ENCODE measurements around the gene MICAL2.

The MICAL2 gene

DNA sequence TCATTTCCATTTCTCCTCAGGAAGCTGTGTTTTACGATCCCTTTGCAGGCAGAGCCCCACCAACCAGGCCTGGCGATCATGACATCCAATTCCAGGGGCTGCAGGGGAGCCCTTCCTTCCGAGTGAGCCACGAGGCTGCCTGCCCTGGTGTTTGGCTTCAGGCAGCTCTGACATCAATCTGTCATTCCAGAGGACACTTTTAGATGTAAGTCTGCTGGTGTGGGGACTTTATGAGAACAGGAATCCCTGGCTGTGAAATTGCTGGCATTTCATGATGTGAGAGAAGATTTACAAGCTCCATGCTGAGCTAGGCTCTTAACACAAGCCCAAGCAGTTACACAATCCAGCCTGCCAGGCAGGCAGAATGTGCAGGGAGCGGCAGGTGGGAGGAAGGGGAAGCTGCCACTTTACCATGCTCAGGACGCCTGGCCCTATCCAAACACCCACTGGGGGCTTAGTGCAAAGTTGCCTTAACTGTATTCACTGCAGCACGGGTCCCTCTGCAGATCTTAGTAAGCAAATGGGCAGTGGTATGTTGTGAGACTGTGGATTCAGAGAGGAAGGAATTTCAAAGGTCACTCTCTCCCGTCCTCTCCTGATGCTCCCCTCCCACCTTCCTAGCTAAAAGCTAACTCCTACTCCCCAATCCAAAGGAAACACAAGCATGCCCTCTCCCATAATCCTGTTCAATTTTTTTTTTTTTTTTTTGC, 43.4 kb upstream of the MICAL2 start:
- TF ChIP-seq, protein P1, sequence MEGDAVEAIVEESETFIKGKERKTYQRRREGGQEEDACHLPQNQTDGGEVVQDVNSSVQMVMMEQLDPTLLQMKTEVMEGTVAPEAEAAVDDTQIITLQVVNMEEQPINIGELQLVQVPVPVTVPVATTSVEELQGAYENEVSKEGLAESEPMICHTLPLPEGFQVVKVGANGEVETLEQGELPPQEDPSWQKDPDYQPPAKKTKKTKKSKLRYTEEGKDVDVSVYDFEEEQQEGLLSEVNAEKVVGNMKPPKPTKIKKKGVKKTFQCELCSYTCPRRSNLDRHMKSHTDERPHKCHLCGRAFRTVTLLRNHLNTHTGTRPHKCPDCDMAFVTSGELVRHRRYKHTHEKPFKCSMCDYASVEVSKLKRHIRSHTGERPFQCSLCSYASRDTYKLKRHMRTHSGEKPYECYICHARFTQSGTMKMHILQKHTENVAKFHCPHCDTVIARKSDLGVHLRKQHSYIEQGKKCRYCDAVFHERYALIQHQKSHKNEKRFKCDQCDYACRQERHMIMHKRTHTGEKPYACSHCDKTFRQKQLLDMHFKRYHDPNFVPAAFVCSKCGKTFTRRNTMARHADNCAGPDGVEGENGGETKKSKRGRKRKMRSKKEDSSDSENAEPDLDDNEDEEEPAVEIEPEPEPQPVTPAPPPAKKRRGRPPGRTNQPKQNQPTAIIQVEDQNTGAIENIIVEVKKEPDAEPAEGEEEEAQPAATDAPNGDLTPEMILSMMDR (IDR thresholded peaks at IDR 0.05; ENCODE audit: low read depth, low read length, missing control alignments), result no peak
- no peak overlapping the region for H3K4me3 ChIP-seq (ENCODE audit: low read depth, low read length)
- no peak for DNase-seq (ENCODE audit: low read depth)

DNA sequence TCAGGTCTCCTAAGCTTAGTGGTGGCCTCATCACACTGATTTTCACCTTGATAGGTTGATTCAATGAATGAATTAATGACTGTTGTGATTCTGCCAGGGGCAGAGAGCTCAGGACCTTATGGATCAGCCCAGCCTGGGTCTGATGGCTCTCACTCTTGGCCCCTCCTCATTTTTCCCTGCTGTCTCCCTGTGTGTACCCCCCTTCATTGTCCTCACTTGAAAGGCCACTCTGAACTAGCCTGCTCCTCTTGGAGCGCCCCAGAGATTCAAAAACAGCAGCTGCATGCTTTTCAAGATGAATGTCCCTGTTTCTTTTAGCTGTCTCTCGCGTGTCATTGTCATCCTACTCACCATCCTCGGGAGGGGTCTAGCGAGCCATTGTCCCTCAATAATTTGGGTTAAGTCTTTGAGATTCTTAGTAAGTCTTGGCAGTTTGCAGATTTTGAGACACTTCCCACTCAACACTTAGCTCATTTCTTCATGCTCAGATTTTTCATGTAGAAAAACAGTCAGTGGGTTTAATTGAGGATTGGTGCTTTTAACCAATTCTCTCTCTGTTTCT, 42.5 kb upstream of the MICAL2 start:
- TF ChIP-seq, protein P1 (IDR thresholded peaks at IDR 0.05; ENCODE audit: low read depth, low read length, missing control alignments), result no peak
- no peak for DNase-seq (ENCODE audit: low read depth)
- H3K4me3 ChIP-seq (ENCODE audit: low read depth, low read length), result no peak overlapping the region

DNA sequence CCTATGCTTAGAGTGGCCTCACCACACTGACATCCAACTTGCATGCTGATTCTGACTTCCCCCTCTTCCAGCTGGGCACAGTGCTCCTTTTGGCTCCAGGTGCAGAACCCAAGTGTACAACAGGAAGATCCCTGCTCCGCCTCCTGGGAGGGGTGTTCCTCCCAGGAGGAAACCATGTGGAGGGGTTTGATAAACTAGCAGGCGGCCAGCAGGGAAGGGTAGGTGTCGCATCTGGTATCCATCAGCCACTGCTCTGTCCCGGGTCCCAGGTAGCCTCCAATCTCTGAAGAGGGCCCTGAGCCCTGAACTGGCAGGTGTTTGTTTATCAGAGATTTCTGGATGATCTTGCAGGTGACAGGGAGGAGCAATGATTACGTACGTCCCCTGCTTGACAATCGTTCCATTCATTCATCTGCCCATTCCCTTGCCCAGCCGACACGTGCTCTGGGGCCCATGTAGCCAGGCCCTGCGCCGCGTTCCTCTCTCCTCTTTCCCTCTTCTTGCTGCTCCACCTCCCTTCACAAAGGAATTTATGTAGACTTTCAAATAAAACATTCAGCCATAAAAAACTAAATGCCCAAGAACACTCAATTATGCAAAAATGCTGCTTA, 41.2 kb upstream of the MICAL2 start:
- H3K4me3 ChIP-seq (ENCODE audit: low read depth, low read length), result no peak overlapping the region
- TF ChIP-seq, protein P1 (IDR thresholded peaks at IDR 0.05; ENCODE audit: low read depth, low read length, missing control alignments), result no peak
- DNase-seq (ENCODE audit: low read depth), result no peak

DNA sequence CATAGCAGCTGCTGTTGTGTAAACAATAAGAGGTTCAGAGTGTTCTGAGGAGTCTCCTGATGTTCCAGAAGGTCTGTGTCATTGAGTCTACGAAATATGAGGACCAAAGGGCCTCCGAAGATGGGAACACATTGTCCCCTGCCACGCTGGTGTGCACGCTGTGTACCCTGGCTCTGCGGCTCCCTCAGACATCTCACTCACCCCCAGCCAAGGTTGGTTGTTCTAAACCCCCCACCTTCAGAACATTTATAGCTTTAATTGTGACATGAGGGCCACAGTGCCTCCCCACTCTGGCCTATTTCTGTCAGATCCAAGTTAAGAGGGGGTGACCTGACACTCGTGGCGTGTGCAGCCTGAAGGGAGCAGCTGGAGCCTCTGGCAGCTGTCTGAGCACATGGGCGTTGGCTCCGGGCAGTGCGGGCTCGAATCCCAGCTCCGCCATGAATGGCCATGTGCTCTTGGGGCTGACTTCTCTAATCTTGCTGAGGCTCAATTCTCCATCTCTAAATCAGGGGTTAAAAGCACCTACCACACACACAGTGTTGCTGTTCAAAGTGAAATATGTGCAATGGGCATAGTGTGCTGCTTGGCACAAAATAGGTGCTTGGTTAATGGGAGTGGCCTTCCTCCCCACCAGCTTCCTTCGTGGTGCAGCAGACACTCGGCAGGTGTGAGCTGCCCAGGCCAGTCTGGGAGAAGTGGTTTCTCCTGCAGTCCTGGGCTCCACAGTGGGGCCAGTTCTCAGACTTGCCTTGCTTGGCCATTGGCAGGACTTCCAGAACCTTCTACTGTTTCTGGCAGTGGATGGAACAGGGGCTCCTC, 39.7 kb upstream of the MICAL2 start:
- no peak for DNase-seq (ENCODE audit: low read depth)
- TF ChIP-seq, protein P1 (IDR thresholded peaks at IDR 0.05; ENCODE audit: low read depth, low read length, missing control alignments), result no peak

DNA sequence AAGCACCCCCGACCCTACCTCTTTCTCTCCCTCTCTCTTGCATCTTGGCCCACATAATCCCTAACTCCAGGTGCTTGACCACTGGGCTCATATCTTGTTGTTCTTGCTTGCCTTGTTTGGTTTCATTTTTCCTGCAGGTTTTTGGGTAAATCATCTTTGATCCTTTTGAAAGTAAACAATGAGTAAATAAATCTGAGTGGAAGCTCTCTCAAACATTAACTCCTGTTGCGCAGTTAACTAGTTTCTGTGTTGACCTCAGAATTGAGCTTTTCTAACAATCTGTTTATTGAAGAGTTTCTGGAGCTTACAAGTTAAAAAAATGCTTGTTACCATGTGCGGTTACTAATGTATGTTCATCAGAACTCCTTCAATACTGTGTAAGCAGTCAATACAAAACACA, 38.8 kb upstream of the MICAL2 start:
- TF ChIP-seq, protein P1 (IDR thresholded peaks at IDR 0.05; ENCODE audit: low read depth, low read length, missing control alignments), result no peak
- DNase-seq (ENCODE audit: low read depth), result no peak
- no peak overlapping the region for H3K4me3 ChIP-seq (ENCODE audit: low read depth, low read length)

More for the DNA sequence above, 39.7 kb upstream of the MICAL2 start:
- H3K4me3 ChIP-seq (ENCODE audit: low read depth, low read length), result no peak overlapping the region

DNA sequence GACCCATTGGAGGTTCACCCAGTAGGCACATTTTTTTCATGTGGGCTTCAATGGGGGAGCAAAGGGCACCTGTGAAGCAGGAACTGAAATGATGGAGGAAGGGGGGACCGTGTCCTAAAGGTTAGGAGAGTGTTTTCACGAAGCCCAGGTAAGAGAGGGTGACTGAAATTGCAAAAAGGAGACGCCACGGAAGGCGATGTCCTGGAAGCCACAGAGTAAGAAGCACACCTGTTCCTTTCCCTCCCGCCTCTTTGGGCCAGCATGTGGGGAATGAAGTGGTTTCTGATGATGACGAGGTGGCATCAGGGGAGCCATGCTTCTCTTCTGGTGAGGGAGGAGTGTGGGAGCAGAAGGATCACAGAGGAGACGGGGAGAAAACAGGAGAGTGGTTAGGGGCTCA, 37.0 kb upstream of the MICAL2 start:
- TF ChIP-seq, protein P1 (IDR thresholded peaks at IDR 0.05; ENCODE audit: low read depth, low read length, missing control alignments), result no peak
- H3K4me3 ChIP-seq (ENCODE audit: low read depth, low read length), result no peak overlapping the region
- no peak for DNase-seq (ENCODE audit: low read depth)

Measured in GM12864 (cell line).